H9 (cell line): Measurements from ENCODE around the gene FREM1. TPM values are rescaled to one million over a fixed set of nuclear protein-coding genes. Genes with fewer than 3 reads are reported as not detected.
A peak's percentile ranks its signal among the peaks of the same experiment; 100 is the strongest.

Source experiments
- DNase-seq: peaks from one replicate; pipeline ENCODE4 v3.0.0-alpha.2; 2017
- H2AFZ ChIP-seq: one replicate; pipeline ENCODE4 v1.6.1; 2013; ENCODE audit warnings: mild to moderate bottlenecking, low read length, control low read depth, moderate library complexity
- H2AK5ac ChIP-seq: 2 replicates; pipeline ENCODE4 v1.6.1; 2013; ENCODE audit warnings: low read length, control low read depth, mixed read lengths; ENCODE audit not compliant: insufficient read length
- H2BK120ac ChIP-seq: one replicate; pipeline ENCODE4 v1.6.1; 2013; ENCODE audit warnings: low read depth, mild to moderate bottlenecking, low read length, control low read depth, inconsistent platforms; ENCODE audit not compliant: poor library complexity, severe bottlenecking
- H2BK12ac ChIP-seq: 2 replicates; pipeline ENCODE4 v1.6.1; 2013; ENCODE audit warnings: low read length, control low read depth, mixed read lengths, low read depth; ENCODE audit not compliant: insufficient read length
- H2BK15ac ChIP-seq: 2 replicates; pipeline ENCODE4 v1.6.1; 2013; ENCODE audit warnings: low read depth, low read length, control low read depth
- H2BK20ac ChIP-seq: one replicate; pipeline ENCODE4 v1.6.1; 2013; ENCODE audit warnings: low read depth, mild to moderate bottlenecking, low read length, control low read depth, inconsistent platforms; ENCODE audit not compliant: poor library complexity, severe bottlenecking
- H2BK5ac ChIP-seq: 2 replicates; pipeline ENCODE4 v1.6.1; 2013; ENCODE audit warnings: low read length, control low read depth, mixed read lengths; ENCODE audit not compliant: insufficient read length
- H3K14ac ChIP-seq: 2 replicates; pipeline ENCODE4 v1.6.1; 2013; ENCODE audit warnings: low read length, control low read depth; ENCODE audit not compliant: insufficient read depth
- H3K18ac ChIP-seq: 2 replicates; pipeline ENCODE4 v1.6.1; 2013; ENCODE audit warnings: low read depth, mild to moderate bottlenecking, mixed read lengths, low read length, control low read depth; ENCODE audit not compliant: insufficient read length
- H3K23ac ChIP-seq: 2 replicates; pipeline ENCODE4 v1.6.1; 2013; ENCODE audit warnings: low read length, control low read depth, mixed read lengths, low read depth; ENCODE audit not compliant: insufficient read length
- H3K23me2 ChIP-seq: 2 replicates; pipeline ENCODE4 v1.6.1; 2013; ENCODE audit warnings: low read depth, mild to moderate bottlenecking, mixed read lengths, low read length, control low read depth; ENCODE audit not compliant: insufficient read length, poor library complexity, severe bottlenecking
- H3K27ac ChIP-seq: 2 replicates; pipeline ENCODE4 v1.5.1; 2013; ENCODE audit warnings: low read length, control low read depth, mixed read lengths, low read depth; ENCODE audit not compliant: insufficient read length
- H3K27me3 ChIP-seq: 2 replicates; pipeline ENCODE4 v1.6.1; 2013; ENCODE audit warnings: low read length, control low read depth, inconsistent platforms; ENCODE audit not compliant: insufficient read depth
- H3K4ac ChIP-seq: 2 replicates; pipeline ENCODE4 v1.6.1; 2013; ENCODE audit warnings: low read depth, mild to moderate bottlenecking, control low read depth, inconsistent platforms, low read length, moderate library complexity
- H3K4me1 ChIP-seq: 2 replicates; pipeline ENCODE4 v1.6.1; 2013; ENCODE audit warnings: low read length, control low read depth, inconsistent platforms; ENCODE audit not compliant: insufficient read depth
- H3K4me2 ChIP-seq: 2 replicates; pipeline ENCODE4 v1.6.1; 2013; ENCODE audit warnings: low read length, control low read depth, mixed read lengths; ENCODE audit not compliant: insufficient read length, insufficient read depth
- H3K56ac ChIP-seq: 2 replicates; pipeline ENCODE4 v1.6.1; 2013; ENCODE audit warnings: low read depth, mild to moderate bottlenecking, mixed read lengths, low read length, control low read depth; ENCODE audit not compliant: insufficient read length
- H3K79me1 ChIP-seq: 2 replicates; pipeline ENCODE4 v1.6.1; 2013; ENCODE audit warnings: low read depth, mild to moderate bottlenecking, moderate library complexity, low read length, control low read depth, inconsistent platforms; ENCODE audit not compliant: insufficient read depth, poor library complexity, severe bottlenecking
- H3K79me2 ChIP-seq: 2 replicates; pipeline ENCODE4 v1.6.1; 2013; ENCODE audit warnings: low read length, control low read depth, inconsistent platforms; ENCODE audit not compliant: insufficient read depth
- H3K9ac ChIP-seq: 2 replicates; pipeline ENCODE4 v1.6.1; 2013; ENCODE audit warnings: low read length, control low read depth, mixed read lengths; ENCODE audit not compliant: insufficient read length; ENCODE audit errors: extremely low read depth
- H3K9me3 ChIP-seq: one replicate; pipeline ENCODE4 v1.6.1; 2013; ENCODE audit warnings: low read depth, low read length, inconsistent platforms; ENCODE audit not compliant: control insufficient read depth
- H3T11ph ChIP-seq: one replicate; pipeline ENCODE4 v1.6.1; 2013; ENCODE audit warnings: mild to moderate bottlenecking, low read length, control low read depth, inconsistent platforms
- H4K20me1 ChIP-seq: one replicate; pipeline ENCODE4 v1.6.1; 2013; ENCODE audit not compliant: control insufficient read depth, insufficient read length, insufficient read depth
- H4K5ac ChIP-seq: 2 replicates; pipeline ENCODE4 v1.6.1; 2013; ENCODE audit warnings: low read depth, mild to moderate bottlenecking, mixed read lengths, low read length, control low read depth; ENCODE audit not compliant: insufficient read length
- H4K8ac ChIP-seq: replicated peaks from 2 replicates; pipeline ENCODE4 v1.6.1; 2013; ENCODE audit warnings: low read length, control low read depth, mixed read lengths, low read depth; ENCODE audit not compliant: insufficient read length
- H4K91ac ChIP-seq: 2 replicates; pipeline ENCODE4 v1.6.1; 2013; ENCODE audit warnings: low read depth, mild to moderate bottlenecking, moderate library complexity, mixed read lengths, low read length, control low read depth; ENCODE audit not compliant: insufficient read length
- H3K27ac Mint-ChIP-seq, 3 experiments: 2 replicates in 2 of 3; 3 replicates in 1 of 3; pipeline ENCODE4 v1.8.0; 2020 to 2021; ENCODE audit warnings: mixed read lengths in 3 of 3, mild to moderate bottlenecking in 1 of 3, moderate library complexity in 1 of 3
- H3K27me3 Mint-ChIP-seq: 2 replicates; pipeline ENCODE4 v1.8.0; 2021; ENCODE audit warnings: low read depth, mild to moderate bottlenecking, moderate library complexity, mixed read lengths
- H3K36me3 Mint-ChIP-seq, 3 experiments: 2 replicates in 2 of 3; 3 replicates in 1 of 3; pipeline ENCODE4 v1.8.0; 2020 to 2021; ENCODE audit warnings: low read depth in 3 of 3, mixed read lengths in 3 of 3; ENCODE audit not compliant: insufficient read depth in 1 of 3
- H3K4me1 Mint-ChIP-seq, 2 experiments: 2 replicates each; pipeline ENCODE4 v1.8.0; 2020; ENCODE audit warnings: mixed read lengths in 2 of 2
- H3K4me3 Mint-ChIP-seq, 2 experiments: 2 replicates in 1 of 2; 3 replicates in 1 of 2; pipeline ENCODE4 v1.8.0; 2020 to 2021; ENCODE audit warnings: mild to moderate bottlenecking in 2 of 2, mixed read lengths in 2 of 2, moderate library complexity in 1 of 2
- H3K9me3 Mint-ChIP-seq, 2 experiments: 2 replicates in 1 of 2; 3 replicates in 1 of 2; pipeline ENCODE4 v1.8.0; 2020; ENCODE audit warnings: mild to moderate bottlenecking in 2 of 2, mixed read lengths in 2 of 2, moderate library complexity in 1 of 2
- CTCF ChIP-seq: fragments of 200-600 bp; sonication (generic); conservative IDR thresholded peaks from 3 replicates; pipeline ENCODE4 v1.8.0; 2021; ENCODE audit warnings: antibody characterized with exemption, mild to moderate bottlenecking
- WGBS: extraction: QIAGEN DNeasy Blood & Tissue Kit; methylation state at CpG from one replicate; pipeline ENCODE4 v1.1.7; 2013; ENCODE audit warnings: missing lambda C conversion rate, low lambda C conversion rate, mixed read lengths; ENCODE audit not compliant: insufficient read length; ENCODE audit errors: extremely low coverage; 5-methylcytosine and 5-hydroxymethylcytosine counted together
- total RNA-seq: library from RNA; stranded (reverse); gene quantifications from 2 replicates; pipeline ENCODE4 v1.2.1, GENCODE V29; 2021

FREM1 gene
- total RNA-seq, 1 experiment from 2014 or later = 0.44 TPM

GRCh38 chr9:14936491-14936890, 26.3 kb upstream of the FREM1 start:
- Mint-ChIP-seq H3K27ac (0 out of 7 replicates have a peak overlapping the region, but pooled peaks of 1 of the 3 experiments have one; percentile 40), H3K36me3 (no peaks in the 10 kb centered on the region), H3K4me3 (no peak overlapping the region), H3K27me3 (no peaks in the 10 kb centered on the region), H3K9me3 (no peaks in the 10 kb centered on the region; a peak in 1 of 5 replicates), H3K4me1 (peaks cover 15 to 20% of the 10 kb centered on the region in 2 experiments)
- no peaks in the 10 kb centered on the region for H3K4me1 ChIP-seq
- no peaks in the 10 kb centered on the region for H3K23me2 ChIP-seq
- no peak for TF ChIP-seq CTCF
- DNase-seq = no peak
- no peak overlapping the region for H3K56ac ChIP-seq
- no peak overlapping the region for H4K91ac ChIP-seq
- no peak overlapping the region for H3T11ph ChIP-seq
- H3K14ac ChIP-seq = no peak overlapping the region
- H4K5ac ChIP-seq = no peak overlapping the region
- no peak overlapping the region for H2AFZ ChIP-seq
- H2BK20ac ChIP-seq = no peak overlapping the region
- no peaks in the 10 kb centered on the region for H3K27me3 ChIP-seq
- H3K9me3 ChIP-seq = no peaks in the 10 kb centered on the region
- no peaks in the 10 kb centered on the region for H4K20me1 ChIP-seq
- H3K18ac ChIP-seq = no peak overlapping the region
- H3K9ac ChIP-seq = no peak overlapping the region
- no peak overlapping the region for H2BK12ac ChIP-seq
- no CpG with 5 or more reads among the region's 4 CpGs for WGBS
- no peaks in the 10 kb centered on the region for H3K79me1 ChIP-seq
- no peak overlapping the region for H3K4ac ChIP-seq
- no peak overlapping the region for H4K8ac ChIP-seq
- no peak overlapping the region for H2AK5ac ChIP-seq
- no peaks in the 10 kb centered on the region for H3K79me2 ChIP-seq
- H2BK15ac ChIP-seq = no peak overlapping the region
- no peak overlapping the region for H3K23ac ChIP-seq
- H3K27ac ChIP-seq = no peak overlapping the region
- H2BK120ac ChIP-seq = no peak overlapping the region
- no peak overlapping the region for H3K4me2 ChIP-seq
- no peak overlapping the region for H2BK5ac ChIP-seq
